ENCODE measurements around the gene B3GNT7. TPM values are rescaled to one million over a fixed set of nuclear protein-coding genes. Genes with fewer than 3 reads are reported as not detected.
"Not testable (repeated sequence)": the region's sequence is repeated elsewhere in the genome, so short reads cannot be mapped to it uniquely, and the experiment has no call there.

B3GNT7 gene
- 6.5 and 7.6 TPM in 2 replicates for total RNA-seq
- long read RNA-seq: 0 reads

- H3K4me1 Mint-ChIP-seq (ENCODE audit: low read depth): peaks cover 7% of the 10 kb centered on the region
Observed at GRCh38 chr2:231395188-231396057, at the start of gene B3GNT7. TSS of gene B3GNT7 (plus strand) at chr2:231395710. CDS start at chr2:231395804, 94 bp downstream.

GRCh38 chr2:231347081-231347480 lies 48.4 kb upstream of the B3GNT7 start:
- H3K36me3 Mint-ChIP-seq (ENCODE audit: insufficient read depth): peaks cover 7% of the 10 kb centered on the region
- no peaks in the 10 kb centered on the region for H3K27me3 Mint-ChIP-seq
- DNase-seq (ENCODE audit: low spot score, unreplicated experiment): no peak
- peaks cover 55% of the 10 kb centered on the region for H3K4me1 Mint-ChIP-seq (ENCODE audit: low read depth)
- no peaks in the 10 kb centered on the region for H3K9me3 Mint-ChIP-seq (ENCODE audit: low read depth)
- no peak for TF ChIP-seq CTCF (IDR thresholded peaks at IDR 0.05; ENCODE audit: unreplicated experiment)
- H3K27ac Mint-ChIP-seq: peak overlapping the region; percentile 86
- peak overlapping the region; percentile 22 for H3K4me3 Mint-ChIP-seq (ENCODE audit: low read depth)

More at GRCh38 chr2:231395188-231396057, at the start of gene B3GNT7:
- peak within 1 kb of the TSS; percentile 66 for H3K27ac Mint-ChIP-seq
- no peaks in the 10 kb centered on the region for H3K9me3 Mint-ChIP-seq (ENCODE audit: low read depth)
- TF ChIP-seq CTCF (IDR thresholded peaks at IDR 0.05; ENCODE audit: unreplicated experiment): peak; percentile 12
- DNase-seq (ENCODE audit: low spot score, unreplicated experiment): no peak
- H3K27me3 Mint-ChIP-seq: peaks cover 31% of the 10 kb centered on the region
- H3K4me3 Mint-ChIP-seq (ENCODE audit: low read depth): peak within 1 kb of the TSS; percentile 72
- H3K36me3 Mint-ChIP-seq (ENCODE audit: insufficient read depth): peaks cover 3% of the 10 kb centered on the region

DNA sequence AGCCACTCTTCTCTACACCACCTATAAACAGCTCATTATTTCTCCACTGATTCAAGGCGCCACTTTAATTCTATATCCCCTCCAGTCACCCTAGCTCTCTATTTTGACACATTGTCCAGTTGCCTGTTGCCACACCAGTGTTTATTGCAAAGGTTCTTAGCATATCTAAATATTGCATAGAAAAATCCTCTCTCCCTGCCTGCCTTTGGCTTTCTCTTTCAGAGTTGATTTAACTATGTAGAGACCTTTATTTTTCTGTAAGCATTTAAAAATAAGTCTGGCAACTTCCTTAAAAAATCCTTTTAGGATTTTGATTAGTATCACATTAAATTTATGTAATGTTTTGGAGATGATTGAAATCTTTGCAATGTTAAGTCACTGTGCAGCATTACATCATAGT lies 47.9 kb upstream of the B3GNT7 start:
- H3K9me3 Mint-ChIP-seq (ENCODE audit: low read depth): no peaks in the 10 kb centered on the region
- H3K4me1 Mint-ChIP-seq (ENCODE audit: low read depth): peaks cover 49% of the 10 kb centered on the region
- no peak for DNase-seq (ENCODE audit: low spot score, unreplicated experiment)
- H3K27me3 Mint-ChIP-seq: no peaks in the 10 kb centered on the region
- H3K27ac Mint-ChIP-seq: peak overlapping the region; percentile 86
- no peak overlapping the region for H3K4me3 Mint-ChIP-seq (ENCODE audit: low read depth)
- TF ChIP-seq CTCF (IDR thresholded peaks at IDR 0.05; ENCODE audit: unreplicated experiment): no peak
- H3K36me3 Mint-ChIP-seq (ENCODE audit: insufficient read depth): peaks cover 7% of the 10 kb centered on the region

GRCh38 chr2:231348173-231348572 lies 47.3 kb upstream of the B3GNT7 start:
- H3K27ac Mint-ChIP-seq: peak overlapping the region; percentile 85
- no peak for TF ChIP-seq CTCF (IDR thresholded peaks at IDR 0.05; ENCODE audit: unreplicated experiment)
- no peaks in the 10 kb centered on the region for H3K27me3 Mint-ChIP-seq
- no peaks in the 10 kb centered on the region for H3K9me3 Mint-ChIP-seq (ENCODE audit: low read depth)
- peaks cover 46% of the 10 kb centered on the region for H3K4me1 Mint-ChIP-seq (ENCODE audit: low read depth)
- H3K4me3 Mint-ChIP-seq (ENCODE audit: low read depth): no peak overlapping the region
- H3K36me3 Mint-ChIP-seq (ENCODE audit: insufficient read depth): peaks cover 7% of the 10 kb centered on the region
- DNase-seq (ENCODE audit: low spot score, unreplicated experiment): no peak

- Mint-ChIP-seq H3K36me3 (ENCODE audit: insufficient read depth) (peaks cover 7% of the 10 kb centered on the region), H3K9me3 (ENCODE audit: low read depth) (no peaks in the 10 kb centered on the region), H3K27ac (peak overlapping the region; percentile 85), H3K4me3 (ENCODE audit: low read depth) (no peak overlapping the region), H3K4me1 (ENCODE audit: low read depth) (peaks cover 44% of the 10 kb centered on the region), H3K27me3 (no peaks in the 10 kb centered on the region)
- no peak for DNase-seq (ENCODE audit: low spot score, unreplicated experiment)
- TF ChIP-seq CTCF (IDR thresholded peaks at IDR 0.05; ENCODE audit: unreplicated experiment): no peak
Observed at GRCh38 chr2:231348704-231349373, 46.7 kb upstream of the B3GNT7 start.

GRCh38 chr2:231349374-231349735 lies 46.2 kb upstream of the B3GNT7 start:
- not testable (repeated sequence) for H3K9me3 Mint-ChIP-seq (ENCODE audit: low read depth); H3K4me3 Mint-ChIP-seq (ENCODE audit: low read depth)

More at GRCh38 chr2:231349374-231349735, 46.2 kb upstream of the B3GNT7 start:
- H3K27me3 Mint-ChIP-seq; H3K27ac Mint-ChIP-seq; H3K36me3 Mint-ChIP-seq (ENCODE audit: insufficient read depth); DNase-seq (ENCODE audit: low spot score, unreplicated experiment): not testable (repeated sequence)
- H3K4me1 Mint-ChIP-seq (ENCODE audit: low read depth): peaks cover 39% of the 10 kb centered on the region
